Effector memory CD4-positive, alpha-beta T cell (primary cell): ENCODE results near the gene ABCA12.

Experiments
- DNase-seq, 3 donors: peaks; one replicate each; pipeline ENCODE4 v3.0.0-alpha.2; 2020
- H3K27ac ChIP-seq: 2 replicates; pipeline ENCODE4 v1.7.0; 2013; ENCODE audit warnings: mild to moderate bottlenecking, low read length, moderate library complexity; ENCODE audit not compliant: insufficient read depth, poor library complexity, severe bottlenecking
- H3K27me3 ChIP-seq: replicated peaks from 2 replicates; pipeline ENCODE4 v1.7.0; 2013; ENCODE audit warnings: mild to moderate bottlenecking, low read length; ENCODE audit not compliant: insufficient read depth, control insufficient read depth, poor library complexity, severe bottlenecking
- H3K36me3 ChIP-seq: 2 replicates; pipeline ENCODE4 v1.7.0; 2013; ENCODE audit warnings: mild to moderate bottlenecking, low read length, moderate library complexity; ENCODE audit not compliant: control insufficient read depth, insufficient read depth
- H3K4me1 ChIP-seq: 2 replicates; pipeline ENCODE4 v1.7.0; 2013; ENCODE audit warnings: low read length, mild to moderate bottlenecking; ENCODE audit not compliant: control insufficient read depth, insufficient read depth, poor library complexity, severe bottlenecking
- H3K4me3 ChIP-seq: 2 replicates; pipeline ENCODE4 v1.7.0; 2013; ENCODE audit warnings: low read length, low read depth, mild to moderate bottlenecking; ENCODE audit not compliant: insufficient read depth, poor library complexity, severe bottlenecking
- H3K9me3 ChIP-seq: 2 replicates; pipeline ENCODE4 v1.7.0; 2013; ENCODE audit warnings: mild to moderate bottlenecking, low read length, moderate library complexity; ENCODE audit not compliant: control insufficient read depth

Gene ABCA12

GRCh38 chr2:214995926-214996670, 142.3 kb downstream of the ABCA12 start:
- H3K4me1 ChIP-seq = no peaks in the 10 kb centered on the region
- no peak overlapping the region for H3K27ac ChIP-seq
- H3K36me3 ChIP-seq = no peaks in the 10 kb centered on the region
- H3K27me3 ChIP-seq = no peaks in the 10 kb centered on the region
- H3K4me3 ChIP-seq = no peak overlapping the region
- no peak for DNase-seq
- H3K9me3 ChIP-seq = no peaks in the 10 kb centered on the region

GRCh38 chr2:214995409-214995808, 143.0 kb downstream of the ABCA12 start:
- Histone ChIP-seq H3K27ac (no peak overlapping the region), H3K9me3 (no peaks in the 10 kb centered on the region), H3K4me3 (no peak overlapping the region), H3K4me1 (no peaks in the 10 kb centered on the region), H3K36me3 (no peaks in the 10 kb centered on the region), H3K27me3 (no peaks in the 10 kb centered on the region)
- DNase-seq = no peak

DNA sequence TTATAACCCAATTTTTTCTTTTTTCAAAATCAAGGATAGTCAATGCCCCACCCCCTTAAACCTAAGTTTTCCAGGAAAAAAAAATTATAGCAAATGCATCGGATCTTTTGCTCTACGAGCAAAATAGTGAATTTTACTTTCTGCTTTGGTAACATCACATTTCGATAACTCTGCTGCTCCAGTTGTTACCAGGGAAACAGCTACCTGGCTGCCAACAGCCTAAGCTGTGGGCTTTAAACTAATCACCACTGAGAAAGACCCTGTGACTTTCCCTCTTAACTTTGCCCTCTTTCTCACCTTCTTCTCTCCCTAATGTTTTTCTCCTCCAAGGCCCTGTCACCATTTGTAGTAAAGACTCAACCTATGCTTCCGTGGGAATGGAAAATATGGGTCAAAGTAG, 145.5 kb downstream of the ABCA12 start:
- Histone ChIP-seq H3K4me1 (no peaks in the 10 kb centered on the region), H3K27ac (no peak overlapping the region), H3K9me3 (no peaks in the 10 kb centered on the region), H3K36me3 (no peaks in the 10 kb centered on the region), H3K4me3 (no peak overlapping the region), H3K27me3 (no peaks in the 10 kb centered on the region)
- DNase-seq = no peak

DNA sequence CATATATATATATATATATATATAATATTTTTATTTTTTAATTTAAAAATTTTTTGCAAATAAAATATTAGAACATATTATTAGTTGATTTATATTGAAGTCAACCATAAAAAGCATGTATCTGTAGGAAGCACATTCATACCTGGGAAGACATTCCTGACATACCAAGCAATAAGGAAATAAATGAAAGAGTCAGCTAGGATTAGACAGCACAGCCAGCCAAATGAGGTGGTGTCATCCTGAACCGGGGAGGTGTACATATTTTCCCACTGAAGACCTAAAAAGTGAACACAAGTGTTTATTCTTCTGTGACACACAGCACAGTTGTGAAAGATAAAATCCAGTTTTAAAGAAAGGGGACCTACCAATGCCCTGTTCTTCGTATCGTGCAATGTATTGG, 149.2 kb downstream of the ABCA12 start:
- no peak for DNase-seq
- Histone ChIP-seq H3K27me3 (no peaks in the 10 kb centered on the region), H3K4me3 (no peak overlapping the region), H3K4me1 (no peaks in the 10 kb centered on the region), H3K36me3 (no peaks in the 10 kb centered on the region), H3K9me3 (no peaks in the 10 kb centered on the region), H3K27ac (no peak overlapping the region)

DNA sequence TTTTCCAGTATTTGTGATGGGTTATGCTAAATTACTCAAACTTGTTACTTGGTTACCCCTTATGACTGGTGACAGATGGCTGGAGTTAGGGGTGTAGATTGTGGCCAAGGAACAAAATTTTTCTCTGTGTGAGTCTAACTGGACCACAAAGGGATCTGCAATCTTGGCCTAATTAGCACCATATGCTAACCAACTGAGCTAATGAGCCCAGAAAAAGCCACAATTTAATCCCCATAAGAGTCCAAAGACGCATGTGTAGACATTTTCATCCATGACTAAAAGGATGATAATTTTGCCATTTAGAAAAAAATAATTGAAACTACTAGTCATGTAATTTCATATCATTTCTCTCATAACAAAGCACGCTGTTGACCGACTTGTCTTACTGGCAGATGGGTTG, 151.2 kb downstream of the ABCA12 start:
- no peaks in the 10 kb centered on the region for H3K9me3 ChIP-seq
- H3K36me3 ChIP-seq = no peaks in the 10 kb centered on the region
- H3K4me3 ChIP-seq = no peak overlapping the region
- no peak for DNase-seq
- no peaks in the 10 kb centered on the region for H3K4me1 ChIP-seq
- no peaks in the 10 kb centered on the region for H3K27me3 ChIP-seq
- no peak overlapping the region for H3K27ac ChIP-seq

DNA sequence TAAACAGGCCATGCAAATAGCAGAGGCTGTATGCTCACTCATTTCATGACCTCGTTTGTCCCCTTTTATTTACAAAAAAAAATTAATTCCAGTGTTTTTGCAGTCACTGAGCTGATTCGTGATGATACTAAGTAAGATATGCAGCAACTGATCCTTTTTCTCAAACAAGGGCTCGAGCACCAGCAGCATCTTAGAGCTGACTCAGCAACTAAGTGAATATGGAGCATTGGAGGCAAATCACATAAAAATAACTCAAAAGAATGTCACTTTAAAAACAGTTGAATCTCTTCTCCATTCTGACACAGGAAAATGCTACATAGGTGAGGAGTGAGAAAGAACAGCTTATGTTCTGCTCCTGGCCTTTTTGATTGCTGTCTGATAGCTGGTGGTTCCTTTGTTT, 152.8 kb downstream of the ABCA12 start:
- Histone ChIP-seq H3K27ac (no peak overlapping the region), H3K36me3 (no peaks in the 10 kb centered on the region), H3K9me3 (no peaks in the 10 kb centered on the region), H3K4me3 (no peak overlapping the region), H3K4me1 (no peaks in the 10 kb centered on the region), H3K27me3 (no peaks in the 10 kb centered on the region)
- no peak for DNase-seq

DNA sequence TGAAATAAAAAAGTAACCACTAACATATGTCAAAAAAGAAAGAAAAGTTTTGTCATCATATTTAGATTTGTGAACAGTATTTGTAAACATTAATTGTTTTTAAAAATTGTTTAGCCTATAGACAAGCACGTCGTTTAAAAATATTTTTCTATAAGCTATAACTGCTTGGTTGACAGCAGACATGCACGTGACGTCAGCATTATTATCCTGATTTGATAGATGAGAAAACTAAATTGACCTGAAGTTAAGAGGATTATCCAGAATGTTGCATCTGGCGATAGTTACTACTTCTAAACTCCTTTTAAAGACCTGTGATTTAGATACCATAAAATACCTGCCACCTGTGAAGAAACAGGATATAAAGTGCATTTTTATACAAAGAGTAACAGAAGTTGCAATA, 172.0 kb downstream of the ABCA12 start:
- Histone ChIP-seq H3K36me3 (no peaks in the 10 kb centered on the region), H3K4me3 (no peak overlapping the region), H3K4me1 (no peaks in the 10 kb centered on the region), H3K27me3 (no peaks in the 10 kb centered on the region), H3K9me3 (no peaks in the 10 kb centered on the region), H3K27ac (no peak overlapping the region)
- no peak for DNase-seq

GRCh38 chr2:214960677-214961076, 177.7 kb downstream of the ABCA12 start:
- H3K9me3 ChIP-seq = no peaks in the 10 kb centered on the region
- H3K4me1 ChIP-seq = no peaks in the 10 kb centered on the region
- no peak overlapping the region for H3K4me3 ChIP-seq
- H3K27me3 ChIP-seq = no peaks in the 10 kb centered on the region
- no peak overlapping the region for H3K27ac ChIP-seq
- DNase-seq = no peak
- no peaks in the 10 kb centered on the region for H3K36me3 ChIP-seq

- DNase-seq = no peak
- no peak overlapping the region for H3K4me3 ChIP-seq
- H3K36me3 ChIP-seq = no peaks in the 10 kb centered on the region
- H3K27me3 ChIP-seq = no peaks in the 10 kb centered on the region
- H3K27ac ChIP-seq = no peak overlapping the region
- no peaks in the 10 kb centered on the region for H3K9me3 ChIP-seq
- no peaks in the 10 kb centered on the region for H3K4me1 ChIP-seq
Observed at GRCh38 chr2:214946949-214947348, 191.5 kb downstream of the ABCA12 start.

DNA sequence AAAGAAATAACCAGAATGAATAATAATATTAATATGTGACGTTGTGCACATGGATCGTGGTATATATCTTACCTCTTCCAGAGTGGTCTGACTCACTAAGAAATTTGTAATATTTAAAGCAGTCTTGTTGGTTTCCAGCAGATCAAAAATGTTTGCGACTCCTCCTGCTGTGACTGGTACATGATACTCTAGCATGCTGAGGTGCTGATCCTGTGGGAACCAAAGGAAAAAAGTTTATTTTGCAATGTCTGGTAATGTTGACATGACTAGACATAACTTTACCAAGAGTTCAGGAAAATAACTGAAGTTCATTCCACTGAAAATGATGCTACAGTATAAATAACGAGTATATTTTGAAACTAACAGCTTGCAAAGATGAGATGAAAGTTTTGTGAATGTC, 204.4 kb downstream of the ABCA12 start:
- Histone ChIP-seq H3K9me3 (no peaks in the 10 kb centered on the region), H3K36me3 (no peaks in the 10 kb centered on the region), H3K27me3 (no peaks in the 10 kb centered on the region), H3K4me3 (no peak overlapping the region), H3K4me1 (no peaks in the 10 kb centered on the region), H3K27ac (no peak overlapping the region)
- DNase-seq = no peak
